Endodermal cell (in vitro differentiated cells): ENCODE results near the gene CTNNA1. TPM values are rescaled to one million over a fixed set of nuclear protein-coding genes. Genes with fewer than 3 reads are reported as not detected.

Source experiments
- DNase-seq: peaks from one replicate; pipeline ENCODE4 v3.0.0-alpha.2; 2017
- H3K27ac ChIP-seq: 2 replicates; pipeline ENCODE4 v1.5.1; 2013; ENCODE audit warnings: mild to moderate bottlenecking, low read depth, low read length, moderate library complexity
- H3K27me3 ChIP-seq: 2 replicates; pipeline ENCODE4 v1.6.1; 2013; ENCODE audit warnings: mild to moderate bottlenecking, low read length, moderate library complexity; ENCODE audit not compliant: insufficient read depth, control insufficient read depth, poor library complexity, severe bottlenecking
- H3K36me3 ChIP-seq: 2 replicates; pipeline ENCODE4 v1.7.0; 2013; ENCODE audit warnings: mild to moderate bottlenecking, low read length, moderate library complexity; ENCODE audit not compliant: control insufficient read depth, insufficient read depth
- H3K4me1 ChIP-seq: one replicate; pipeline ENCODE4 v1.7.0; 2013; ENCODE audit warnings: low read length; ENCODE audit not compliant: control insufficient read depth, insufficient read depth
- H3K4me3 ChIP-seq: 2 replicates; pipeline ENCODE4 v1.5.1; 2013; ENCODE audit warnings: mild to moderate bottlenecking, low read length, moderate library complexity
- H3K9ac ChIP-seq: 2 replicates; pipeline ENCODE4 v1.6.1; 2013; ENCODE audit warnings: mild to moderate bottlenecking, low read length, moderate library complexity; ENCODE audit not compliant: poor library complexity, severe bottlenecking; ENCODE audit errors: extremely low read depth
- H3K9me3 ChIP-seq: 2 replicates; pipeline ENCODE4 v1.6.1; 2013; ENCODE audit warnings: mild to moderate bottlenecking, low read length, moderate library complexity; ENCODE audit not compliant: control insufficient read depth
- H3K27ac Mint-ChIP-seq: 2 replicates; pipeline ENCODE4 v1.8.0; 2020; ENCODE audit warnings: mixed read lengths
- H3K27me3 Mint-ChIP-seq: 2 replicates; pipeline ENCODE4 v1.8.0; 2021; ENCODE audit warnings: mild to moderate bottlenecking, mixed read lengths; ENCODE audit not compliant: insufficient read depth
- H3K36me3 Mint-ChIP-seq: 2 replicates; pipeline ENCODE4 v1.8.0; 2020; ENCODE audit warnings: low read depth, mixed read lengths
- H3K4me1 Mint-ChIP-seq: 2 replicates; pipeline ENCODE4 v1.8.0; 2020; ENCODE audit warnings: mixed read lengths
- H3K4me3 Mint-ChIP-seq: 2 replicates; pipeline ENCODE4 v1.8.0; 2020; ENCODE audit warnings: mild to moderate bottlenecking, moderate library complexity, mixed read lengths
- H3K9me3 Mint-ChIP-seq: 2 replicates; pipeline ENCODE4 v1.8.0; 2020; ENCODE audit warnings: mild to moderate bottlenecking, mixed read lengths
- CTCF ChIP-seq: fragments of 200-600 bp; sonication (generic); conservative IDR thresholded peaks from 2 replicates; pipeline ENCODE4 v1.5.0; 2021; ENCODE audit warnings: antibody characterized with exemption, mild to moderate bottlenecking
- WGBS, 2 experiments: methylation state at CpG; one replicate each; pipeline versions ENCODE4 v1.1.5 to v1.1.7; 2013; ENCODE audit warnings: missing lambda C conversion rate in 2 of 2, mixed read lengths in 1 of 2; ENCODE audit not compliant: insufficient coverage in 1 of 2, insufficient read length in 1 of 2; 5-methylcytosine and 5-hydroxymethylcytosine counted together
- total RNA-seq, 2 donors: library from RNA; stranded (reverse); fragmentation: NEBNext Ultra II Directional in 1 of 2; extraction: Animal tissue kit (Norgen Biotek cat#: 25700) in 1 of 2; gene quantifications; 2 replicates in 1 of 2; 3 replicates in 1 of 2; pipeline ENCODE4 v1.2.1, GENCODE V29; 2021

The CTNNA1 gene
- total RNA-seq, 2 donors from 2014 or later: 298 to 305 TPM

- no peak for TF ChIP-seq CTCF
- Histone ChIP-seq H3K9me3 (no peaks in the 10 kb centered on the region), H3K4me1 (no peaks in the 10 kb centered on the region), H3K9ac (no peak overlapping the region), H3K36me3 (peaks cover 42% of the 10 kb centered on the region), H3K4me3 (no peak overlapping the region), H3K27ac (no peak overlapping the region), H3K27me3 (no peaks in the 10 kb centered on the region)
- Mint-ChIP-seq H3K27me3 (no peaks in the 10 kb centered on the region), H3K4me1 (peaks cover 6% of the 10 kb centered on the region), H3K27ac (peak overlapping the region; percentile 29), H3K4me3 (no peak overlapping the region), H3K9me3 (no peaks in the 10 kb centered on the region), H3K36me3 (peaks cover 37% of the 10 kb centered on the region)
- 43 to 65% methylated on average over 1 to 2 of the region's 2 CpGs for WGBS, 2 experiments
- DNase-seq: no peak
These were observed 183.7 kb downstream of the CTNNA1 start for GRCh38 chr5:138936968-138937345.

GRCh38 chr5:138937392-138938387 lies 184.5 kb downstream of the CTNNA1 start:
- no peaks in the 10 kb centered on the region for H3K9me3 Mint-ChIP-seq
- H3K4me1 Mint-ChIP-seq: peaks cover 6% of the 10 kb centered on the region
- no peaks in the 10 kb centered on the region for H3K27me3 Mint-ChIP-seq
- no peak for TF ChIP-seq CTCF
- H3K36me3 Mint-ChIP-seq: peaks cover 30% of the 10 kb centered on the region
- peaks cover 35% of the 10 kb centered on the region for H3K36me3 ChIP-seq
- H3K27ac Mint-ChIP-seq: no peak overlapping the region
- H3K4me3 Mint-ChIP-seq: no peak overlapping the region
- H3K4me3 ChIP-seq: no peak overlapping the region
- DNase-seq: peak; percentile 64
- H3K9ac ChIP-seq: no peak overlapping the region
- H3K4me1 ChIP-seq: no peaks in the 10 kb centered on the region
- H3K27me3 ChIP-seq: no peaks in the 10 kb centered on the region
- WGBS, 2 experiments: 91 to 97% methylated on average over 12 to 25 of the region's 25 CpGs
- H3K9me3 ChIP-seq: no peaks in the 10 kb centered on the region
- H3K27ac ChIP-seq: no peak overlapping the region

GRCh38 chr5:138938526-138938925 lies 185.3 kb downstream of the CTNNA1 start:
- no peaks in the 10 kb centered on the region for H3K27me3 ChIP-seq
- H3K9ac ChIP-seq: no peak overlapping the region
- H3K27ac ChIP-seq: no peak overlapping the region
- Mint-ChIP-seq H3K36me3 (peaks cover 22% of the 10 kb centered on the region), H3K27ac (no peak overlapping the region), H3K9me3 (no peaks in the 10 kb centered on the region), H3K4me1 (peaks cover 6% of the 10 kb centered on the region), H3K4me3 (no peak overlapping the region), H3K27me3 (no peaks in the 10 kb centered on the region)
- H3K4me1 ChIP-seq: no peaks in the 10 kb centered on the region
- DNase-seq: peak; percentile 24
- H3K4me3 ChIP-seq: no peak overlapping the region
- no peak for TF ChIP-seq CTCF
- 80 to 98% methylated on average over 3 to 5 of the region's 5 CpGs for WGBS, 2 experiments
- no peaks in the 10 kb centered on the region for H3K9me3 ChIP-seq
- peaks cover 27% of the 10 kb centered on the region for H3K36me3 ChIP-seq
